GM21447 (cell line): ENCODE data around the gene ZNF273.
A peak's percentile ranks its signal among the peaks of the same experiment; 100 is the strongest.
"Not testable (repeated sequence)": the region's sequence is repeated elsewhere in the genome, so short reads cannot be mapped to it uniquely, and the experiment has no call there.

ENCODE experiments used
- ATAC-seq: cut with Tn5 transposase; IDR thresholded peaks from one replicate; pipeline ENCODE4 v1.9.1; 2021; ENCODE audit not compliant: unreplicated experiment

ZNF273 gene

GRCh38 chr7:64902806-64903721 is at the start of gene ZNF273:
Gene ZNF273, plus strand, starts transcription at chr7:64903273. Its CDS starts 45 bp downstream, at chr7:64903318.
- ATAC-seq = peak; percentile 99

- ATAC-seq = no peak
These were observed 49.4 kb upstream of the ZNF273 start for GRCh38 chr7:64853679-64854078.

- ATAC-seq = no peak
These were observed 48.1 kb upstream of the ZNF273 start for GRCh38 chr7:64854969-64855368.

GRCh38 chr7:64863021-64863420 is 40.1 kb upstream of the ZNF273 start:
- ATAC-seq = no peak

GRCh38 chr7:64863530-64863929 is 39.5 kb upstream of the ZNF273 start:
- not testable (repeated sequence) for ATAC-seq

GRCh38 chr7:64863969-64864368 is 39.1 kb upstream of the ZNF273 start:
- no peak for ATAC-seq

- no peak for ATAC-seq
These were observed 35.1 kb upstream of the ZNF273 start for GRCh38 chr7:64867863-64868440.

- no peak for ATAC-seq
These were observed 34.6 kb upstream of the ZNF273 start for GRCh38 chr7:64868499-64868898.

- no peak for ATAC-seq
These were observed 33.9 kb upstream of the ZNF273 start for GRCh38 chr7:64869121-64869725.

- ATAC-seq = no peak
These were observed 33.0 kb upstream of the ZNF273 start for GRCh38 chr7:64869912-64870562.

- ATAC-seq = no peak
These were observed 32.4 kb upstream of the ZNF273 start for GRCh38 chr7:64870656-64871055.

- no peak for ATAC-seq
These were observed 31.3 kb upstream of the ZNF273 start for GRCh38 chr7:64871761-64872160.

GRCh38 chr7:64872351-64873154 is 30.5 kb upstream of the ZNF273 start:
- no peak for ATAC-seq

- no peak for ATAC-seq
These were observed 29.9 kb upstream of the ZNF273 start for GRCh38 chr7:64873155-64873500.

GRCh38 chr7:64873517-64873916 is 29.6 kb upstream of the ZNF273 start:
- ATAC-seq = no peak

GRCh38 chr7:64874114-64874513 is 29.0 kb upstream of the ZNF273 start:
- no peak for ATAC-seq

GRCh38 chr7:64874562-64875250 is 28.4 kb upstream of the ZNF273 start:
- ATAC-seq = no peak

- ATAC-seq = no peak
These were observed 27.8 kb upstream of the ZNF273 start for GRCh38 chr7:64875258-64875657.

- ATAC-seq = no peak
These were observed 27.2 kb upstream of the ZNF273 start for GRCh38 chr7:64875658-64876406.
